ENCODE results near the gene ANKRD44.

Gene ANKRD44

DNA sequence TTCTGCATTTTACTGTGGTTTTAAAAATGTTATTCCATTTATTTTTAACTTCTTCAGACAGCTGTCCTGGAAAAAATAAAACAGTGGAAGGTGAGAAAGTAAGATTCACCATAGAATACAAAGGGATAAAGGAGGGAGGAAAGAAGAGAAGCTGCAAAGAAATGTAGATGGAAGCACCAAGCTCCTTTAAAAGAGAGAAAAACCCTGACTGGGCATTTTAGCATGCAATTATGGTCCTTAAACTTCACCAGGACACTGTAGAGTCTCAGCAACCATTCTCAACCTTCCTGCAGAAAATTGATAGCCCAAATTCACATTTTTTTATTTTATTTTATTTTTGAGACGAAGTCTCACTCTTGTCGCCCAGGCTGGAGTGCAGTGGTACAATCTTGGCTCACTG is 11.6 kb upstream of the ANKRD44 start:
- no peak for DNase-seq (ENCODE audit: low read depth in 3 of 3)

DNA sequence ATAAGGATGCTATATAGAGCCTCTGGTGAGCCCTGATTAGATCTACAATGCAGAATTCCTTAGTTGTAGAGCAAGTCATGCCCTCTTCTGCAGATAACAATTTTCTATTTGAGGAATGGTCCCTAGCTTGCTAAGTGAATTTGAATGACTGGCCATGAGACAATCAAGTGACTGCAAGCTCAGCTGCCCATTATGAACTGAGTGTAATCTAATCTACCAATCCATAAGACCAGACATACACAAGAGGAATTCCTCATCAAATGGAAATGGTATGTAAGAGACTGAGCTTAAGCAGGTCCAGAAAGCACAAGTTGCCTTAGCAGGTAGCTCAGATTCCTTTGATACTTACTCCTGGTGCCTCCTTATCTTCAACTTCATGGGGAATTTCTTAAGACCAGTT is 4.8 kb upstream of the ANKRD44 start:
- DNase-seq (ENCODE audit: low read depth in 3 of 3) = no peak

DNA sequence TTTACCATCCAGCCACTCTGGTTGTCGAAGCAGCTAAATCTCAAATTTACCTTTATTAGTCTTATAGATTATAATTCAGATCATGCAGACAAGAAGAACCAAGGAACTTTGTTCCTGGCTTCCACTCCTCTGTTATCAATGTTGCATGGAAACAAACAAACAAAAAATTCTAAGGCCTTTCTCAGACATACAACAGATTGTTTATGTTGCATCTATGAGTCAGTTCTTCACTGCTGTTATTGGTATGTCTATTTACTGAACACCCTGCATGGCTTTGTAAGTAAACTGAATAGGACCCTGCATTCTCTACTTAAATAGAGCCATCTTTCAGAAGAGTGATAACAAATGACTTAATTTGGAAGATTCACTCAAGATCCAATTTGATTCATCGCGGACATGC is 1.6 kb upstream of the ANKRD44 start:
- no peak for DNase-seq (ENCODE audit: low read depth in 3 of 3)

DNA sequence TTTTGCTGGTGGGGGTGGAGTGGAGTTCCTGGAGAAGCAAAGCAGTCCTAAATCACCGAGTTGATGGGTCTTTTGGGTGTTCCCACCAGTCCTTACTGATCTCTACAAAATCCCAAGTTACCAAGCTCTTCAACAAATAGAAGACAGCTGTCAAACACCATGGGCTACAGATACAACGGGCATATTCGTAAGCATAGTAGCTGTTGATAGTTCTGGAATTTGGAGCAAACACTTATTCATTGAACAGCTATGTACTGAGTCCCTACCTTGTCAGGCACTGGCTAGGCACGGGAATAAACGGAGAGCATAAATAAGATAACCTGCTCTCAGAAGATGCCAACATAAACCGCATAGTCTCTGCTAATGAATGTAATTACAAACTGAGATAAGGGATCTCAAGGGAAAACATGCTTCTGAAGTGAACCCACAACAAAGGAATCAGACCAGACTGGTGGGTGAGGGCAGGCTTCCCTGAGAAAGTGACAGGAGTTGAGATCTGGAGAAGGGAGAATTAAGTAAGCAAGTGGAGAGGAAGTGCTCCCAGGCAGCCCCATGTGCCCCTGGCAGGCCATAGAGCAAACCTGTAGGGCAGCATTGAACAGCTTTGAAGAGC is 947 bp upstream of the ANKRD44 start:
- DNase-seq (ENCODE audit: low read depth in 3 of 3) = no peak

DNA sequence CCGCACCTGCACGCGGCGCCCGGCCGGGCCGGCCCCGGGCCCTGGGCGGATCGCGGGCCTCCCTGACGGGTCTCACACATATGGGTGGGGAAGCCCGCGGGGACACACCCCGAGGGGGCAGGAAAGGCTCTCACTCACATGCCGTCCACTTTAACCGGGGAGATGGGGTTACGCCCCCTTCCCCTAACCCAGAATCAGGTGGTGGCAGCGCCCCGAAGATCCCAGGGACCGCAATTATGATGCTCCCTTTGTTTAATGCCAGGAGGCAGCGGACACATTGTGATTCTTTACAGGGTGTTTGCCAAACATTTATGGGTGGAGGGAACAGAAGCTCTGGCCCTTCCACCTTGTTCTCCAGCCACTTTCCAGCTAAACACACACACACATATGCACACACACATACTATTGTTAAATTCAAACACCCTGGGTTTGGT is 424 bp upstream of the ANKRD44 start:
- DNase-seq (ENCODE audit: low read depth in 3 of 3) = no peak

DNA sequence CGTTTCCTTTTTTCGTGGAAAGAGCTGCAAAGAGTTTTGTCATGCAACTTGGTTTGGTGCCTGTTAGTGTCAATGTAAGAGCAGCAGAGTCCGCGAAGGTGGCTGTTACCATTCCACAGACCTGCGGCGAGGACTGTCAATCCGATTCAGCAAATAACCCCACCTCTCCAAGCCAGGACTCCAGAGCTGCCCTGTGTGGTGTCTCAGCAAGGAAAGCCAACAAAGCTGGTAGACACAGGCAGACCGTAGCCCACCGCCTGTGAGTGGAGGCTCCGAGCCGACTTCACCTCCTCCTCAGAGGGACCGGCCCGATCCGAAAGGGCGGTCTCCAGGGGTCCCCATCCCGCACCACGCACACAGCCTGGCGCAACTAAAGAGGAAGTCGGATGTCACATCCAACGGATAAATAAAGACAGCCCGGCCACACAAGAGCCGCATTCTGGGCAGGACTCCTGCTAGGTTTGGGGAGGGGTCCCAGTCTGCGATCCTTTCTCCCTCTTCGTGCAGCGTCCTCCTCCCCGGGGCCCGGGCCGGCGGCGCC is 819 bp downstream of the ANKRD44 start:
- no peak for DNase-seq (ENCODE audit: low read depth in 3 of 3)

DNA sequence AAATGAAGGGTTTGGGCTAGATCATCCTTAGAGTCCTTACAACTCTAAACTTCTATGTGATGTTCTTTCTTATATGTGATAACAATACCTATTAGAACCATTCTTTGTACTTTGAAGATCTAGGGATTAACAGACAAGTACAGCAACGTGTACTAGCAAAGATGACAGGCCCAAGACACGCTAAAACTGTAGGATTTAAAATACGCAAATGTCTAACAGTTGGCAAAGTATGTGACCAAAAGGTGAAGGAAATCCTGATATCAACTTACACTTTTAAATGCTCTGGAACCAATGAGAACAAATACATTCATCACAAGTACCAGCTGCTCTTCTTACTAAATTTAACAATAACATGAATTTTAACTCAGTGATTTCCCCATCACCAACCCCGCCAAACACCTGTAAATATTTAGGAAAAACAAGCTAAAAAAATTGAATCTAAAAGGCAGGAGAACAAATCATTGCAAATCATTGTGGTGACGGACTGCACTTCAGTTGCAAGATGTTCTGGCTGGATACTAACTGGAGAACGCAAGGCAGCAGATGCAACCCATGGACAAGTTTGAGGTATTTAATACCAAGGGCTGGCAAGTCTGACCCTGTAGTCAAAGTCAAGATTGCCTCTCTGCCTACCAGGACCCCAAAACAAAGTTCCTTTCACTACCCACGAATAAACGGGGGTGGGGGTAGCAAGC is 1.4 kb downstream of the ANKRD44 start:
- DNase-seq (ENCODE audit: low read depth in 3 of 3) = no peak

DNA sequence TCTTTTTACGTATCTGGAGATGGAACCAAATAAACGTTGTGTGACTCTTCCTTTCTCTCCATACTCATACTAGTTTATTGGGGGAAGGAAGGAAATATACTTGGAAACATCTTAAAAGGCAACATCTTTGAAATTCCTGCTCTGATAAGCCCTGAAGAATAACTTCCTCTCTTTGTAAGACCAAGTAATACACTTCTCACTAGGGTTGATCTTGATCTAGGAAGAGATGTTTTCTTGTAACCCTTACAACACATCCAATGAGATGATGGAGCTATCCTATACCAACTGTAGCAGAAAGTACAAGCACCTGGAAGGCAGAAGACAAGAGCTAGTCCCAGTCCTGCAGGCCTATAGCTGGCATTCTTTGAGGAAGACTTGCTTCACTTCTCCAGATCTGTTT is 2.0 kb downstream of the ANKRD44 start:
- DNase-seq (ENCODE audit: low read depth in 3 of 3) = no peak

DNA sequence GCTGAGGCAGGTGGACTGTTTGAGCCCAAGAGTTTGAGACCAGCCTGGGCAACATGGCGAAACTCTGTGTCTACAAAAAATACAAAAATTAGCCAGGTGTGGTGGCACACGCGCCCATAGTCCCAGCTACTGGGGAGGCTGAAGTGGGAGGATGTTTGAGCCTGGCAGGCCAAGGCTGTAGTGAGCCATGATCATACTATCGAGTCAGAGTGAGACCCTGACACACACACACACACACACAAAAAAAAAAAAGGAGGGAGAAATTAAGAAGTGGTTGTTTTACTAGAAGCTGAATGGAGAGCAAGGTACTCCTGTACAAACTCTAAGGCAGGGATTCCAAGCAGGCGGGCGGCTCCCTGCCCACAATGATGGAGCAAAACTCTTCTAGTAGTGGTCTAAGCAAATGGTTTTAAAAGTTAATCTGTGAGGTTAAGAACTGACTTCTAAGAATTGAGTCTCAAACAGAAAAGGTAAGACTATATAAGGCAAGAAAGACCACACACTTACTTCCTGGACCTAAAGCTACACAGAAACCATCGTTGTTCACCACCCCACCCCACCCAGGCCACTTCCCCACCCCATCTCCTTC is 2.6 kb downstream of the ANKRD44 start:
- DNase-seq (ENCODE audit: low read depth in 3 of 3) = no peak

DNA sequence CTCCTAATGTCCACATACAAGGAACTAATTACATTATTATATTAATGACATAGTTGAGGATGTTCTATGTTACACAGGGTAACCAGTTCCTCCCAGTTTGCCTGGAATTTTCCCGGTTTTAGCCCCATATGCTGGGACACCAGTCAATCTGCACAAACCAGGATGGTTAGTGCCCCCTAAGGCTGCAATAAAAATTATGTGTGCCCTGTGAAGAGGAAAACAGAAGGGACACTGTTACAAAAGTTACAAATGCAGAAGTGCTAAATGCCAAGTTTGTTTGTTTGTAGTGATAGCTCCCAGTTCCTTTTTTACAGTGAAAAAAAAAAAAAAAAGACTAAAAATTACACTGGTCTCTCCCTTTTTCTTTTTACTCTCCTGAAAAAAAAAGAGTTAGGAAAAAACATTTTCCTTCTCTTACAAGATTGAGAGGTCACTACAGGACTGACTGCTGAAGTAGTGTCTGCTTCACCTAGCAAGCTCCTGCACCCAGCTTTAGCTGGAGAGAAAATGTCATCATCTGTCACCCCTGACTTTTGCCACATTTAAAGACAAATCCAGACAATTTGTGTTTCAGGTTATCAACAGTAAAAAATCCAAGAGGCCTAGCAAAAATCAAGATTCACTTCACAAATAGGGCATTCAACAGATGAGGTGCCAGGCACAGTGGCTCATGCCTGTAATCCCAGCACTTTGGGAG is 3.2 kb downstream of the ANKRD44 start:
- DNase-seq (ENCODE audit: low read depth in 3 of 3) = no peak

DNA sequence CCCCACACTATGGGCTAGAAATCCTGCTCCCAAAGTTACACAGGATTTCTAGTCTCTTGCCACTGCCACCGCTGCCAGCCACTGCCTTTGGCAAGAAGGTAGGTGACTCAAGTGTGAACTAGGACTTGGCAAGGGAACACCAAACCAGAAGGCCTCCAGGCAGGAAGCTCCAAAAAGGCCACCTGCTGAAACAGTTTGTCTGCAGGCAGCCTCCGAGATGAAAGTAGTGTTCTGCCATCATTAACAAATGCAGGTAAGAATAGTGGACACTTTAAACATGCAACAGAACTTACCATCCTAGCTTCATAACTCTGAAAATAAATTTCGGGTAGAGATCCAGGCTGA is 3.9 kb downstream of the ANKRD44 start:
- no peak for DNase-seq (ENCODE audit: low read depth in 3 of 3)

DNA sequence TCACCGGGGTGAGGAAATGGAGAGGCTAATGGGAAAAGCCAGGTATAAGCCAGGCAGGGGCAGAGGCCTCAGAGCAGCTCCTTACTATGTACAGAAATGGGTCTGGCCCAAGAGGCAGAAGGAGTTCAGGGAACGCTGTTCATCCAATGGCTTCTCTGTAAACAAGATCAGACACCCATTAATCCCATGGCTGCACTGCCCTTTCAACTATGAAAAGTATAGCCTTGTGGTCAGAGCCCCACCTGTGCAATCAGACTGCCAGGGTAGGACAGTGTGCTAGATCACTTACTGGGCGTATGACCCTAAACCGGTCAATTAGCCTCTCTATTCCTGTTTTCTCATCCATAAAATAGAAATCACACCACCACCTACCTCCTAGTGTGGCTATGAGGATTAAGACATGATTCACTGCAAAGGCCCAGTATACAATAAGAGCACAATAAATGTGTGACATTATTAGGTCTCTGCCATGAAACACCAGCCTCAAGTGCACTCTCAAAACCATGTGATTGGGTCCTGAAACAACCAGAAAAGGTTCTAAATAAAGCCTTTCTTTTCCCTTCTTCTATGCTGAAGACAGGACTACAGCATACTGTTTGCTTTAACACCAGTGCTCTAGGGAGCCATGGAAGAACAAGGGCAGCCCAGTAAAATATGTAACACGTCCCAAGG is 4.4 kb downstream of the ANKRD44 start:
- no peak for DNase-seq (ENCODE audit: low read depth in 3 of 3)

DNA sequence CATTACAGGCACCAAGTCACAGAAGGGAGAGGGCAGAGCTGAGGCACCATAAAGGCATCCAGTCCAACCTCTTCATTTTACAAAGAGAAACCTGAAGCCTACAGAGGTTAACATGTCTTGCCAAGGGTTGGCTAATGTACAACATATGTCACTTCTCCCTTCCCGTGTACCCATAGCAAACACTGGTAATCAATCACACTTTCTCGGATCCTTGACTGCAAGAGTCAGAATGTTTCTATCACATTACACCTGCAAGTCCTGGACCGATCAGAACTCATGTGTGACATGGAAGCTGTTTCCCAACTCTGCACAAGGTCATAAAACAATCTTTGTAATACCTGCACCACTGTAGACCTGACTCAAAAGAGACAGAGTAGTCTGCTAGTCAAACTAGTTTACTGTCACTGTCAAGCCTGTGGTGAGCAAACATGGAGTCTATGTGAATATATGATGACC is 6.0 kb downstream of the ANKRD44 start:
- DNase-seq (ENCODE audit: low read depth in 3 of 3) = no peak

DNA sequence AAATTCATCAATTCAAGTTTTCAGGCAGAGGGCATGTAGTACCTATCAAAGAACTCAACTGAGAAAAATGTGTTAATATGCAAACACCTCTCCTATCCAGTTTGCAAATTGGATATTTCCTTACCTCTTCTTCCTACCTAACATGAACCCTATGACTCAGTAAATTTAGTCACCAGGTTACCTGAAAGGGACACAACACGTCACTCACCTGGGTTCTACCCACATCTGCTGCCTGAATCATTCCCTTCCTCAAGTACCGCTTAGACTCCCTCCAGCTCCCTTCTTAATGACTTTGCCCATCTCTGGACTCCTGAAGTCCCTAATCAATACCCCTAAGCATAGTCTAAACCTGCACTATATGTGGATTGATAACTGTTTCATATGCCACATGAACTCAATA is 10.4 kb downstream of the ANKRD44 start:
- DNase-seq (ENCODE audit: low read depth in 3 of 3) = no peak

DNA sequence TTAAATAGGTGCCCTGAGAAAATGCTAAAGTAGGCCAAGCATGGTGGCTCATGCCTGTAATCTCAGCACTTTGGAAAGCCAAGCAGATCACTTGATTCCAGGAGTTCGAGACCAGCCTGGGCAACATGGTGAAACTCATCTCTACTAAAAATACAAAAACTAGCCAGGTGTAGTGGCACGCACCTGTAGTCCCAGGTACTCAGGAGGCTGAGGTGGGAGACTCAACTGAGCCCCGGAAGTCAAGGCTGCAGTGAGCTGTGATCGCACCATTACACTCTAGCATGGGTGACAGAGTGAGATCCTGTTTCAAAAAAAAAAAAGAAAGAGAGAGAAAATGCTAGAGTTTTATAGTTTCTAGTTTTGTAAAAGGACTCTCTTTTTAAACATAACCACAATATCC is 12.0 kb downstream of the ANKRD44 start:
- no peak for DNase-seq (ENCODE audit: low read depth in 3 of 3)

DNA sequence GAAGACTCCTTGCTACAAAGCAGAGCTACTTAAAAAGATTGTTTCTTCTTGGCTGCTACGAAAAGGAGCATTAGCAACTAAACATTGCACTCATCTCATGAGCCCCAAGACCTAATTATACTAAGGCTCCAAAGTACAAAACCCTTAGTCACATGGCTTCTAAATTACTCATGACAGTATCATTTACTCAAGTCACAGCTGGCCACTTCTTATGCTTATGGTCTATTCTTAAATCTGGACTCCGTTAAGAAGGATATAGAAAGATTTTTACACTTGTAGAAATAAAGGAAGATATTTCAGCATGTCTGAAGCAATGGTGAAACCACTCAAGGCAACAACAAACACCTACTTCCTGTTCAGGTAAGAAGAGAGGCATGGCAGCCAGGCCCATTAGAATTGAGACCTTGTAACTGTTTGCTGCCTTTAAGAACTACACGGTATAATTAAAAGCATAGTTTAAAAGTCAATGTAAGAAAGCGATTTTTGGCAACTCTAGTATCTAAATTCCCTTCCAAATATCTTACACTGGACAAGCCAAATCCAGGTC is 12.7 kb downstream of the ANKRD44 start:
- no peak for DNase-seq (ENCODE audit: low read depth in 3 of 3)

DNA sequence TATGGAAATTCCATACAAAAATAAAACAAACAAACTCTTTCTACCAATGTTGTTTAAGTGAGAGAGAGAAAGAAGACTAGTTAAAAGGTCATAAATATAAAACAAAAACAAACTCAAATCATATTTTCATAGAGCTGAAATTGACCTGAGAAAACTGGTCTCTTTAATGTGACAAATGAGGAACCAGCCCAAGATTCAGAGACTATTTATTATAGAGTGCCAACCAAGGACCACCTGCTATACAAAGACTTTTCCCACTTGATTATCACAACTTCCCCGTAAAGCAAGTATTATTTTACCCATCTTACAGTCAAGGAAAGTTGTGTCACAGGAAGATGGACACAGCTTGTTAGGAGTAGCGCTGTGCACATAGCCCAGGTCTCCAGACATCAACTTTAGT is 13.3 kb downstream of the ANKRD44 start:
- DNase-seq (ENCODE audit: low read depth in 3 of 3) = no peak

DNA sequence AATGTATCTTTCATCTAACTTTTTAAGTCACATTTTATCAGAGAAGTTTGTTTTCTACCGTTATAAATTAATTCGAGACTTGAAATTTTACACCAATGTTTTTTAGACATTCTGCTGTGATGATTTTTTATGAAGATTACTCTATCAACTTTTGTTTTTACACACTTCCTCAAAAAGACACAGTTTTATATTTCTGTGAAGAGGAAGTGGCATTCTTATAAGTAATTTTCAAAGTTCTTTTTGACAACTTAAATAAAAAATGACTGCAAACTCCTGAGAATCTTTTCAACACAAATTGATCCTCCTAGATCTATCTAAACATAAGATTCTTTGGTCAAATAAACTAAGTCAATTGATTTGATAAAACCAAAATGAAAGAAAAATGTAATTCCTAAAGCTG is 13.7 kb downstream of the ANKRD44 start:
- no peak for DNase-seq (ENCODE audit: low read depth in 3 of 3)

DNA sequence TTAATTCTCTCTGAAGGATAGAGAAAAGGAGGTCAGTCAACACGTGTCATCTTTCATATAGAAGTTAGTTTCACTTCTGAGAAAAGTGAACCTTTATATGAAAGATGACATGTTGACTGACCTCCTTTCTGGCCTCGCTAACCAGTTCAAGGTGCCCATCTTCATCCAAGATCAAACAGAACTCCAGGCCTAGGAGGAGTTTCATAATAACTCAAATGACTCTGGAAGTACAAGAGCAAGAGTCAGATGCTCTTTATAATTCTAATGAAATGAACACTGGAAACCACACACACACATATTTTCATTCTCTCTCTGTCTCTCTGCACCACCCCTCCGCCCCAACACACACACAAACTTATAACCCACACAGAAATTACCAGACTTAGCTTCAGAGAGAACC is 16.3 kb downstream of the ANKRD44 start:
- DNase-seq (ENCODE audit: low read depth in 3 of 3) = no peak

DNA sequence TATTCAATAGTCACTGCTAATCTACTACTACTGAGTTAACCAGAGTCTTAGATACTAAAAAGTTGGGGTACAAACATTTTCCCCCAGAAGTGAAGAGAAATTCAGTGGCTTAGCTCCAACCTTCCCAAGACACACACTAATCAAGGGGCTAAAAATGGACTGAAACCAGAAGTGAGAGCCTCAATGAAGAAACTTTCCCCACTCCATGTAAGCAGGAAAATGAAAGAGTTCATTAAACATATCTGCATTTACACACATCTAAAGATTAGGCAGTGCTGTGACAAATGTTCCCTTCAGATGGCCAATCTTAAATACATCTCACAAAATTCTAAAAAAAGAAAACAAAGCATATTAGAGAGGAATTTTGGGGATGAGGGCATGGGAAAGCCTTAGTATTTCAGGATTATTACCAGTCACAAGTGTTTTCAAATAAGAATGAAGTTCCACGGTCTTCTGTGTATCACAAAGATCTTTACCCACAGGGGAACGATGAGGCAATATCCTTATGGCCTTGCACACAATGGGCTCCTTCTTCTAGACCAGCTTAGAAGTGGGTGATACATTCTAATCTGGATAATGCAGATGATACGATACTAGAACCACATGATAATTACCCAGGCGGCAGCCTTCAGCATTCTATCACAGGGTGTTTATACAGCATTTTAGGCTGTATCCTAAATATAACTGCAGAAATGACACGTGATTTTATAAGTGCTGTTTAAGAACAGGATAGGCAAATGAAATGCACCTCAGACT is 17.1 kb downstream of the ANKRD44 start:
- no peak for DNase-seq (ENCODE audit: low read depth in 3 of 3)

DNA sequence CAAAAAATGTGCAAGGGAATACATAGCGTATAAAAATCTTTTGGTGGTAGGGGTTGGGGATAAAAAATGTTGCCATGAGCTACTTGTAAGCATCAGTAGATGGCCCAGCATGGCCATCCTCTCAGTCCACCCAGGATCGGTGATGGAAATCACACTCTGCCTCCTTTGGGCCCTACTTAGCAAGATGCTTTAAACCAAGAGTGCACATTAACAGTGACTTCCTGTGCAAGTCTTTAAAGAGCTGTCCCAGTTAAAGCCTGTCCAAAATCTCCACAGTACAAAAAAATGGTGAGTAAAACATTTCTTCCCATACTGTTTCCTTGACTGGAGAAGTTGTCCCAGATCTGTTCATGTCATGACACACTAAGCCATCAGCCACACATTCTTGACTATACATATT is 18.0 kb downstream of the ANKRD44 start:
- DNase-seq (ENCODE audit: low read depth in 3 of 3) = no peak

Data from stimulated activated CD4-positive, alpha-beta T cell treated with anti-CD3 and anti-CD28 coated beads, TNF-alpha, amount 100 ng/mL, for 48 hours (primary cell).